DND-41 (cell line): ENCODE data around the gene NAA20.

Source experiments
- EZH2 ChIP-seq: IDR thresholded peaks from 3 replicates; pipeline ENCODE4 v1.6.1; 2012; ENCODE audit warnings: borderline replicate concordance, low read depth, mild to moderate bottlenecking, moderate library complexity, low read length, inconsistent platforms; ENCODE audit not compliant: severe bottlenecking
- TF ChIP-seq, protein P1 (sequence below): IDR thresholded peaks from 2 replicates; pipeline ENCODE4 v1.5.1; 2012; ENCODE audit warnings: borderline replicate concordance, low read length, moderate library complexity, mild to moderate bottlenecking; ENCODE audit not compliant: poor library complexity, severe bottlenecking; ENCODE audit errors: extremely low read depth

DNA sequence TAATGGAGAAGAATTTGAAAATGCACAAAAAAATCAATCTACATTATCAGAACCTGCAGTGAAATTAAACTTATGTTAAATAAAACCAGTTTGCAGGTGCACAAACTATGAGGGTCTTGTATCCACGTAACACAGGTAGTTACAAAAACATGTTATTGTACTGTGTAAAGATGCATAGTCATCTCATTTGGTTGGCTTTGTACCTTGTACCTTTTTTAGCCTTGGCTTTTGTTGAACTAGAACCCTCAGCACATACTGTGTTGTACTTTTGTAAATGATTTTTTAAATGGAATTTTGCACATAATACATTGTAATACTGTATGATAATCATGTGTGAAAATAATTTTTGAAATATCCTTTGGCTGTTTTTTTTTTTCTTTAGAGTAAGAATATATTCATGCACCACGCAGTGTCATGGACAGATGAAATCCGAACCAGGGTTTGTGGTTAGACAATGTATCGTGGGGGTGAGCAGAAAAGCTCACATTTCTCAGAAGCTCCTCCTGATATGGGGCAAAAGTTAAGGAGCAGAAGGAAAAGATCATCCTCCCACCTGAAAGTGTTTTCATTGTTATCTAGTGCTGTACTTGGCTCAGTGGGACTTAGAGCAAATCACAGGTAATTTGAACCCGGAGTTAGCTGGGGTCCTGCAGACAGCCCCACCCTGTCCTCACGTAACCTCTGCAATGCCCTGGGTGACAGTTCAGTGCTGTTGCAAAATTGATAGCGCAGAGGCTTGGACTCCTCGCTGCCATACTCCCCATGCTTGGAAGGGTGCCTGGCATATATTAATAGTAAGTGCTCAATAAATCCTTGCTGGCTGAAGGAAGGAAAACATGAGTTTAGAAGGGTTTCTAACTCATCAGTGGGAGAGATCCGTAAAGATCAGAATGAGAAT, 14.8 kb upstream of the NAA20 start:
- TF ChIP-seq, protein P1, sequence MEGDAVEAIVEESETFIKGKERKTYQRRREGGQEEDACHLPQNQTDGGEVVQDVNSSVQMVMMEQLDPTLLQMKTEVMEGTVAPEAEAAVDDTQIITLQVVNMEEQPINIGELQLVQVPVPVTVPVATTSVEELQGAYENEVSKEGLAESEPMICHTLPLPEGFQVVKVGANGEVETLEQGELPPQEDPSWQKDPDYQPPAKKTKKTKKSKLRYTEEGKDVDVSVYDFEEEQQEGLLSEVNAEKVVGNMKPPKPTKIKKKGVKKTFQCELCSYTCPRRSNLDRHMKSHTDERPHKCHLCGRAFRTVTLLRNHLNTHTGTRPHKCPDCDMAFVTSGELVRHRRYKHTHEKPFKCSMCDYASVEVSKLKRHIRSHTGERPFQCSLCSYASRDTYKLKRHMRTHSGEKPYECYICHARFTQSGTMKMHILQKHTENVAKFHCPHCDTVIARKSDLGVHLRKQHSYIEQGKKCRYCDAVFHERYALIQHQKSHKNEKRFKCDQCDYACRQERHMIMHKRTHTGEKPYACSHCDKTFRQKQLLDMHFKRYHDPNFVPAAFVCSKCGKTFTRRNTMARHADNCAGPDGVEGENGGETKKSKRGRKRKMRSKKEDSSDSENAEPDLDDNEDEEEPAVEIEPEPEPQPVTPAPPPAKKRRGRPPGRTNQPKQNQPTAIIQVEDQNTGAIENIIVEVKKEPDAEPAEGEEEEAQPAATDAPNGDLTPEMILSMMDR, result no peak
- TF ChIP-seq EZH2, result no peak
